Measurements from ENCODE around the gene BET1.

GRCh38 chr7:93958216-93958615, 45.9 kb downstream of the BET1 start:
- TF ChIP-seq POLR2A (IDR thresholded peaks at IDR 0.05) = no peak
- TF ChIP-seq, protein P1, sequence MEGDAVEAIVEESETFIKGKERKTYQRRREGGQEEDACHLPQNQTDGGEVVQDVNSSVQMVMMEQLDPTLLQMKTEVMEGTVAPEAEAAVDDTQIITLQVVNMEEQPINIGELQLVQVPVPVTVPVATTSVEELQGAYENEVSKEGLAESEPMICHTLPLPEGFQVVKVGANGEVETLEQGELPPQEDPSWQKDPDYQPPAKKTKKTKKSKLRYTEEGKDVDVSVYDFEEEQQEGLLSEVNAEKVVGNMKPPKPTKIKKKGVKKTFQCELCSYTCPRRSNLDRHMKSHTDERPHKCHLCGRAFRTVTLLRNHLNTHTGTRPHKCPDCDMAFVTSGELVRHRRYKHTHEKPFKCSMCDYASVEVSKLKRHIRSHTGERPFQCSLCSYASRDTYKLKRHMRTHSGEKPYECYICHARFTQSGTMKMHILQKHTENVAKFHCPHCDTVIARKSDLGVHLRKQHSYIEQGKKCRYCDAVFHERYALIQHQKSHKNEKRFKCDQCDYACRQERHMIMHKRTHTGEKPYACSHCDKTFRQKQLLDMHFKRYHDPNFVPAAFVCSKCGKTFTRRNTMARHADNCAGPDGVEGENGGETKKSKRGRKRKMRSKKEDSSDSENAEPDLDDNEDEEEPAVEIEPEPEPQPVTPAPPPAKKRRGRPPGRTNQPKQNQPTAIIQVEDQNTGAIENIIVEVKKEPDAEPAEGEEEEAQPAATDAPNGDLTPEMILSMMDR (IDR thresholded peaks at IDR 0.05) = no peak
- TF ChIP-seq POLR2AphosphoS5 (IDR thresholded peaks at IDR 0.05) = no peak
